Neural crest cell (in vitro differentiated cells): Measurements from ENCODE around the gene SLC4A8. TPM values are rescaled to one million over a fixed set of nuclear protein-coding genes. Genes with fewer than 3 reads are reported as not detected.

Experiments
- DNase-seq: peaks from one replicate; pipeline ENCODE4 v3.0.0; 2021; ENCODE audit warnings: low read depth, mixed read lengths, low spot score
- H3K27ac Mint-ChIP-seq: one replicate; pipeline ENCODE4 v1.8.0; 2021; ENCODE audit warnings: mild to moderate bottlenecking, mixed read lengths; ENCODE audit not compliant: unreplicated experiment
- H3K27me3 Mint-ChIP-seq: 2 replicates; pipeline ENCODE4 v1.8.0; 2021; ENCODE audit warnings: low read depth, mild to moderate bottlenecking, mixed read lengths
- H3K36me3 Mint-ChIP-seq: 2 replicates; pipeline ENCODE4 v1.8.0; 2021; ENCODE audit warnings: low read depth, mild to moderate bottlenecking, mixed read lengths
- H3K4me1 Mint-ChIP-seq: 2 replicates; pipeline ENCODE4 v1.8.0; 2021; ENCODE audit warnings: mixed read lengths
- H3K4me3 Mint-ChIP-seq: one replicate; pipeline ENCODE4 v1.8.0; 2021; ENCODE audit warnings: mild to moderate bottlenecking, mixed read lengths
- H3K9me3 Mint-ChIP-seq: 2 replicates; pipeline ENCODE4 v1.8.0; 2021; ENCODE audit warnings: mixed read lengths
- CTCF ChIP-seq: fragments of 200-600 bp; sonication (generic); conservative IDR thresholded peaks from 2 replicates; pipeline ENCODE4 v1.5.0; 2021; ENCODE audit warnings: antibody characterized with exemption, mild to moderate bottlenecking
- total RNA-seq: library from RNA; stranded (reverse); gene quantifications from 2 replicates; pipeline ENCODE4 v1.2.1, GENCODE V29; 2021

The SLC4A8 gene
- total RNA-seq, 1 donor from 2014 or later = 33.8 TPM

GRCh38 chr12:51529651-51529970 lies 105.0 kb downstream of the SLC4A8 start:
- Mint-ChIP-seq H3K9me3 (no peaks in the 10 kb centered on the region), H3K27me3 (peaks cover 6% of the 10 kb centered on the region), H3K4me3 (no peak overlapping the region), H3K36me3 (no peaks in the 10 kb centered on the region), H3K4me1 (peaks cover 12% of the 10 kb centered on the region), H3K27ac (no peak overlapping the region)
- TF ChIP-seq CTCF = no peak
- DNase-seq = no peak

GRCh38 chr12:51530208-51530607 lies 105.6 kb downstream of the SLC4A8 start:
- Mint-ChIP-seq H3K9me3 (no peaks in the 10 kb centered on the region), H3K27me3 (peaks cover 8% of the 10 kb centered on the region), H3K4me1 (peaks cover 15% of the 10 kb centered on the region), H3K27ac (no peak overlapping the region), H3K4me3 (no peak overlapping the region), H3K36me3 (no peaks in the 10 kb centered on the region)
- no peak for DNase-seq
- TF ChIP-seq CTCF = no peak

- TF ChIP-seq CTCF = no peak
- DNase-seq = no peak
- no peaks in the 10 kb centered on the region for H3K9me3 Mint-ChIP-seq
- H3K4me3 Mint-ChIP-seq = no peak overlapping the region
- H3K27ac Mint-ChIP-seq = no peak overlapping the region
- peaks cover 8% of the 10 kb centered on the region for H3K27me3 Mint-ChIP-seq
- peaks cover 15% of the 10 kb centered on the region for H3K4me1 Mint-ChIP-seq
- no peaks in the 10 kb centered on the region for H3K36me3 Mint-ChIP-seq
These were observed 106.8 kb downstream of the SLC4A8 start for GRCh38 chr12:51531284-51531977.

- no peak overlapping the region for H3K27ac Mint-ChIP-seq
- no peaks in the 10 kb centered on the region for H3K9me3 Mint-ChIP-seq
These were observed 107.4 kb downstream of the SLC4A8 start for GRCh38 chr12:51531978-51532497.

GRCh38 chr12:51533799-51534198 lies 109.2 kb downstream of the SLC4A8 start:
- H3K27ac Mint-ChIP-seq = no peak overlapping the region
- no peak for DNase-seq
- no peak overlapping the region for H3K4me3 Mint-ChIP-seq
- H3K4me1 Mint-ChIP-seq = peaks cover 15% of the 10 kb centered on the region
- no peak for TF ChIP-seq CTCF
- no peaks in the 10 kb centered on the region for H3K9me3 Mint-ChIP-seq
- peaks cover 12% of the 10 kb centered on the region for H3K27me3 Mint-ChIP-seq
- H3K36me3 Mint-ChIP-seq = no peaks in the 10 kb centered on the region

More at GRCh38 chr12:51531978-51532497, 107.4 kb downstream of the SLC4A8 start:
- Mint-ChIP-seq H3K27me3 (peaks cover 9% of the 10 kb centered on the region), H3K4me1 (peaks cover 15% of the 10 kb centered on the region), H3K36me3 (no peaks in the 10 kb centered on the region), H3K4me3 (no peak overlapping the region)
- peak; percentile 84 for DNase-seq
- TF ChIP-seq CTCF = peak; percentile 88
